K562 (cell line): Measurements from ENCODE around the gene MLX. TPM values are rescaled to one million over a fixed set of nuclear protein-coding genes. Genes with fewer than 3 reads are reported as not detected.

Experiments used
- ATF1 ChIP-seq, 2 experiments: fragments of 450-650 bp in 1 of 2; IDR thresholded peaks; 2 replicates each; pipeline ENCODE4 v1.6.1; 2016; ENCODE audit warnings: missing compliant biosample characterization in 1 of 2, missing genetic modification characterization in 1 of 2
- BRCA1 ChIP-seq, 2 experiments: fragments of 450-650 bp in 1 of 2; sonication (generic) in 1 of 2; formaldehyde crosslinking in 1 of 2; IDR thresholded peaks; 2 replicates each; pipeline versions ENCODE4 v1.5.0 to v1.6.1; 2017 to 2020; ENCODE audit warnings: mild to moderate bottlenecking in 1 of 2, missing genetic modification reagents in 1 of 2
- CREM ChIP-seq: IDR thresholded peaks from 2 replicates; pipeline ENCODE4 v1.6.1; 2014; ENCODE audit warnings: antibody characterized with exemption, low read depth
- ESRRB ChIP-seq: fragments of 250-450 bp; sonication (Bioruptor Pico); IDR thresholded peaks from 2 replicates; pipeline ENCODE4 v1.5.0; 2020; ENCODE audit warnings: mild to moderate bottlenecking, moderate library complexity, borderline replicate concordance
- FUS ChIP-seq: fragments of 200-400 bp; formaldehyde crosslinking; optimal IDR thresholded peaks from 2 replicates; pipeline ENCODE3; 2017; ENCODE audit warnings: low read depth, low read length
- JUNB ChIP-seq: fragments of 450-650 bp; formaldehyde crosslinking; conservative IDR thresholded peaks from 2 replicates; pipeline ENCODE4 v1.4.0; 2020; ENCODE audit warnings: mild to moderate bottlenecking
- POLR2AphosphoS5 ChIP-seq: IDR thresholded peaks from 2 replicates; pipeline ENCODE4 v1.6.1; 2011; ENCODE audit warnings: mild to moderate bottlenecking, low read depth, low read length, moderate library complexity; ENCODE audit not compliant: control insufficient read depth, insufficient read depth
- SLC30A9 ChIP-seq: fragments of 250-450 bp; sonication (Bioruptor Pico); IDR thresholded peaks from 2 replicates; pipeline ENCODE4 v1.8.0; 2022; ENCODE audit warnings: mild to moderate bottlenecking, moderate library complexity
- SMARCC2 ChIP-seq: fragments of 450-650 bp; IDR thresholded peaks from 2 replicates; pipeline ENCODE4 v1.6.1; 2017; ENCODE audit warnings: antibody characterized with exemption, moderate library complexity, mild to moderate bottlenecking, low read depth
- SRSF9 ChIP-seq: fragments of 200-400 bp; formaldehyde crosslinking; IDR thresholded peaks from 2 replicates; pipeline ENCODE4 v1.6.1; 2017; ENCODE audit warnings: low read depth, low read length, borderline replicate concordance
- TBL1XR1 ChIP-seq, 2 experiments: IDR thresholded peaks; 2 replicates each; pipeline ENCODE4 v1.6.1; 2012; ENCODE audit warnings: improper control_type of control experiment in 2 of 2, low read length in 2 of 2, mild to moderate bottlenecking in 1 of 2
- TEAD1 ChIP-seq, 2 experiments: fragments of 450-650 bp in 1 of 2; sonication (generic) in 1 of 2; formaldehyde crosslinking; IDR thresholded peaks; 2 replicates each; pipeline versions ENCODE4 v1.4.0 to v1.8.0; 2020 to 2022; ENCODE audit warnings: mild to moderate bottlenecking in 2 of 2, missing genetic modification reagents in 1 of 2
- ZBED1 ChIP-seq: IDR thresholded peaks from 2 replicates; pipeline ENCODE4 v1.6.1; 2014
- ZNF408 ChIP-seq: fragments of 250-450 bp; sonication (Bioruptor Pico); IDR thresholded peaks from 2 replicates; pipeline ENCODE4 v1.4.0; 2020; ENCODE audit warnings: low read depth, mild to moderate bottlenecking, moderate library complexity
- ZNF699 ChIP-seq: fragments of 250-450 bp; sonication (Bioruptor Pico); IDR thresholded peaks from 2 replicates; pipeline ENCODE4 v1.8.0; 2021; ENCODE audit warnings: mild to moderate bottlenecking, moderate library complexity; ENCODE audit not compliant: insufficient replicate concordance
- ZNF717 ChIP-seq: fragments of 250-450 bp; sonication (Bioruptor Pico); IDR thresholded peaks from 2 replicates; pipeline ENCODE4 v1.5.0; 2021
- polyA plus RNA-seq, 8 experiments: library from polyadenylated mRNA; depleted of rRNA in 4 of 8; stranded (reverse) in 5 of 8; unstranded in 3 of 8; fragments of >200 nt; fragmentation: Nextera tagmentation in 2 of 8; fragmentation: Illumina TruSeq in 1 of 8; extraction: Ambion mirVana in 2 of 8; extraction: Trizol in 1 of 8; gene quantifications; 2 replicates each; pipeline versions ENCODE4 v1.2.1 to v1.2.3, GENCODE V29; 2011 to 2014; ENCODE audit warnings: inconsistent platforms in 1 of 8, missing spikeins in 1 of 8
- total RNA-seq, 7 experiments: library from RNA; depleted of rRNA in 6 of 7; stranded (reverse); fragments of >200 nt in 6 of 7; fragmentation: Illumina TruSeq in 2 of 7; extraction: Trizol in 2 of 7; gene quantifications; 2 replicates each; pipeline versions ENCODE4 v1.2.1 to v1.2.3, GENCODE V29; 2011 to 2021; ENCODE audit warnings: low replicate concordance in 1 of 7
- TF ChIP-seq, protein P1 (sequence below): IDR thresholded peaks from 2 replicates; pipeline ENCODE4 v1.6.1; 2011; ENCODE audit warnings: borderline replicate concordance, low read depth, mild to moderate bottlenecking, moderate library complexity, low read length; ENCODE audit not compliant: insufficient read depth, poor library complexity, severe bottlenecking
- TF ChIP-seq, protein P2 (sequence below), 2 experiments: fragments of 450-650 bp in 1 of 2; sonication (generic) in 1 of 2; formaldehyde crosslinking; conservative IDR thresholded peaks; 2 replicates each; pipeline versions ENCODE4 v1.4.0 to v1.8.1; 2020 to 2022; ENCODE audit warnings: mild to moderate bottlenecking in 1 of 2, missing genetic modification reagents in 1 of 2
- TF ChIP-seq, protein P3 (sequence below): fragments of 250-450 bp; sonication (Bioruptor Pico); IDR thresholded peaks from 2 replicates; pipeline ENCODE4 v1.4.0; 2020; ENCODE audit warnings: mild to moderate bottlenecking, moderate library complexity, borderline replicate concordance
- TF ChIP-seq, protein P4 (sequence below), 2 experiments: fragments of 450-650 bp in 1 of 2; IDR thresholded peaks; 2 replicates each; pipeline ENCODE4 v1.6.1; 2011 to 2017; ENCODE audit warnings: low read depth in 2 of 2, antibody characterized with exemption in 1 of 2, borderline replicate concordance in 1 of 2, low read length in 1 of 2, mild to moderate bottlenecking in 1 of 2, mixed read lengths in 1 of 2; ENCODE audit not compliant: control insufficient read depth in 1 of 2

Gene MLX
- total and polyA plus RNA-seq, 9 of the 15 experiments (the other 6 are each of a cell fraction or from before 2014, with no cell fraction given), result 42.9 to 100 (median 58.9) TPM

DNA sequence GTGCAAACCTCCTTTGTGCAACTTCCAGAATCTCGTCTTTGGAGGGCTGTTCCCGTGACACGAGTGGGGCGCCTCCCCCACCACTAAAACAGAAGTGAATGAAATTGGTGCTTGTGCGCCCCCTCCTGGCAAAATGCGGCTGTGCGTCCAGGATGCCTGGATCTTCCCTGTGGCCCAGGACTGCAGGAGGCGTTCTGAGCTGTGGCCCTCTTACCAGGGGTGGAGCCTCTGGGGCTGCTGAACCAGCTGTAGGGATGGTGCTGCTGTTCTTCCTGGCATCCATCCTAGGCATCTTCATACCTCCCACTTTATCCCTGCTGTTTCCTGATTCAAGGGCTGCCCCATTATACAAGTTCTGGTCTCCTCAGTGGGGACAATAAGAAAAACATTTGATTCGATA lies 49.4 kb upstream of the MLX start (continued):
- TF ChIP-seq ZNF408, result no peak
- TF ChIP-seq, protein P1, sequence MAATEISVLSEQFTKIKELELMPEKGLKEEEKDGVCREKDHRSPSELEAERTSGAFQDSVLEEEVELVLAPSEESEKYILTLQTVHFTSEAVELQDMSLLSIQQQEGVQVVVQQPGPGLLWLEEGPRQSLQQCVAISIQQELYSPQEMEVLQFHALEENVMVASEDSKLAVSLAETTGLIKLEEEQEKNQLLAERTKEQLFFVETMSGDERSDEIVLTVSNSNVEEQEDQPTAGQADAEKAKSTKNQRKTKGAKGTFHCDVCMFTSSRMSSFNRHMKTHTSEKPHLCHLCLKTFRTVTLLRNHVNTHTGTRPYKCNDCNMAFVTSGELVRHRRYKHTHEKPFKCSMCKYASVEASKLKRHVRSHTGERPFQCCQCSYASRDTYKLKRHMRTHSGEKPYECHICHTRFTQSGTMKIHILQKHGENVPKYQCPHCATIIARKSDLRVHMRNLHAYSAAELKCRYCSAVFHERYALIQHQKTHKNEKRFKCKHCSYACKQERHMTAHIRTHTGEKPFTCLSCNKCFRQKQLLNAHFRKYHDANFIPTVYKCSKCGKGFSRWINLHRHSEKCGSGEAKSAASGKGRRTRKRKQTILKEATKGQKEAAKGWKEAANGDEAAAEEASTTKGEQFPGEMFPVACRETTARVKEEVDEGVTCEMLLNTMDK, result peak; percentile 78
- TF ChIP-seq ZNF699, result no peak
- TF ChIP-seq ATF1 (CRISPR knock-in tag; IDR thresholded peaks at IDR 0.05), result no peak
- TF ChIP-seq ATF1 (tag; IDR thresholded peaks at IDR 0.05), result no peak
- TF ChIP-seq, protein P2, sequence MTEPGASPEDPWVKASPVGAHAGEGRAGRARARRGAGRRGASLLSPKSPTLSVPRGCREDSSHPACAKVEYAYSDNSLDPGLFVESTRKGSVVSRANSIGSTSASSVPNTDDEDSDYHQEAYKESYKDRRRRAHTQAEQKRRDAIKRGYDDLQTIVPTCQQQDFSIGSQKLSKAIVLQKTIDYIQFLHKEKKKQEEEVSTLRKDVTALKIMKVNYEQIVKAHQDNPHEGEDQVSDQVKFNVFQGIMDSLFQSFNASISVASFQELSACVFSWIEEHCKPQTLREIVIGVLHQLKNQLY (CRISPR knock-in tag; conservative IDR thresholded peaks at IDR 0.05), result no peak
- no peak for TF ChIP-seq SMARCC2
- TF ChIP-seq BRCA1 (IDR thresholded peaks at IDR 0.05), result no peak
- TF ChIP-seq BRCA1 (CRISPR knock-in tag; IDR thresholded peaks at IDR 0.05), result no peak
- TF ChIP-seq SRSF9, result no peak
- TF ChIP-seq CREM, result peak; percentile 65
- no peak for TF ChIP-seq TBL1XR1 (IDR thresholded peaks at IDR 0.05; ENCODE audit: low read length in 2 of 2)
- TF ChIP-seq FUS, result no peak
- no peak for TF ChIP-seq SLC30A9 (CRISPR knock-in tag)
- TF ChIP-seq POLR2AphosphoS5, result peak; percentile 44; the same call in 1 of the 2 replicates
- TF ChIP-seq ZNF717 (CRISPR knock-in tag), result no peak
- no peak for TF ChIP-seq JUNB
- no peak for TF ChIP-seq ZBED1
- TF ChIP-seq, protein P3, sequence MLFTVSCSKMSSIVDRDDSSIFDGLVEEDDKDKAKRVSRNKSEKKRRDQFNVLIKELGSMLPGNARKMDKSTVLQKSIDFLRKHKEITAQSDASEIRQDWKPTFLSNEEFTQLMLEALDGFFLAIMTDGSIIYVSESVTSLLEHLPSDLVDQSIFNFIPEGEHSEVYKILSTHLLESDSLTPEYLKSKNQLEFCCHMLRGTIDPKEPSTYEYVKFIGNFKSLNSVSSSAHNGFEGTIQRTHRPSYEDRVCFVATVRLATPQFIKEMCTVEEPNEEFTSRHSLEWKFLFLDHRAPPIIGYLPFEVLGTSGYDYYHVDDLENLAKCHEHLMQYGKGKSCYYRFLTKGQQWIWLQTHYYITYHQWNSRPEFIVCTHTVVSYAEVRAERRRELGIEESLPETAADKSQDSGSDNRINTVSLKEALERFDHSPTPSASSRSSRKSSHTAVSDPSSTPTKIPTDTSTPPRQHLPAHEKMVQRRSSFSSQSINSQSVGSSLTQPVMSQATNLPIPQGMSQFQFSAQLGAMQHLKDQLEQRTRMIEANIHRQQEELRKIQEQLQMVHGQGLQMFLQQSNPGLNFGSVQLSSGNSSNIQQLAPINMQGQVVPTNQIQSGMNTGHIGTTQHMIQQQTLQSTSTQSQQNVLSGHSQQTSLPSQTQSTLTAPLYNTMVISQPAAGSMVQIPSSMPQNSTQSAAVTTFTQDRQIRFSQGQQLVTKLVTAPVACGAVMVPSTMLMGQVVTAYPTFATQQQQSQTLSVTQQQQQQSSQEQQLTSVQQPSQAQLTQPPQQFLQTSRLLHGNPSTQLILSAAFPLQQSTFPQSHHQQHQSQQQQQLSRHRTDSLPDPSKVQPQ (CRISPR knock-in tag), result no peak
- no peak for TF ChIP-seq ESRRB (CRISPR knock-in tag)
- peak in 1 of 2 experiments; percentile 35; a peak in 1 of 4 replicates for TF ChIP-seq TEAD1 (CRISPR knock-in tag; IDR thresholded peaks at IDR 0.05)
- TF ChIP-seq, protein P4, sequence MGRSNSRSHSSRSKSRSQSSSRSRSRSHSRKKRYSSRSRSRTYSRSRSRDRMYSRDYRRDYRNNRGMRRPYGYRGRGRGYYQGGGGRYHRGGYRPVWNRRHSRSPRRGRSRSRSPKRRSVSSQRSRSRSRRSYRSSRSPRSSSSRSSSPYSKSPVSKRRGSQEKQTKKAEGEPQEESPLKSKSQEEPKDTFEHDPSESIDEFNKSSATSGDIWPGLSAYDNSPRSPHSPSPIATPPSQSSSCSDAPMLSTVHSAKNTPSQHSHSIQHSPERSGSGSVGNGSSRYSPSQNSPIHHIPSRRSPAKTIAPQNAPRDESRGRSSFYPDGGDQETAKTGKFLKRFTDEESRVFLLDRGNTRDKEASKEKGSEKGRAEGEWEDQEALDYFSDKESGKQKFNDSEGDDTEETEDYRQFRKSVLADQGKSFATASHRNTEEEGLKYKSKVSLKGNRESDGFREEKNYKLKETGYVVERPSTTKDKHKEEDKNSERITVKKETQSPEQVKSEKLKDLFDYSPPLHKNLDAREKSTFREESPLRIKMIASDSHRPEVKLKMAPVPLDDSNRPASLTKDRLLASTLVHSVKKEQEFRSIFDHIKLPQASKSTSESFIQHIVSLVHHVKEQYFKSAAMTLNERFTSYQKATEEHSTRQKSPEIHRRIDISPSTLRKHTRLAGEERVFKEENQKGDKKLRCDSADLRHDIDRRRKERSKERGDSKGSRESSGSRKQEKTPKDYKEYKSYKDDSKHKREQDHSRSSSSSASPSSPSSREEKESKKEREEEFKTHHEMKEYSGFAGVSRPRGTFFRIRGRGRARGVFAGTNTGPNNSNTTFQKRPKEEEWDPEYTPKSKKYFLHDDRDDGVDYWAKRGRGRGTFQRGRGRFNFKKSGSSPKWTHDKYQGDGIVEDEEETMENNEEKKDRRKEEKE (IDR thresholded peaks at IDR 0.05; ENCODE audit: borderline replicate concordance in 1 of 2, control insufficient read depth in 1 of 2, low read depth in 2 of 2, low read length in 1 of 2), result no peak
